ENCODE data around the gene WDFY3.
"Not testable (repeated sequence)": the region's sequence is repeated elsewhere in the genome, so short reads cannot be mapped to it uniquely, and the experiment has no call there.

Gene WDFY3

GRCh38 chr4:84672177-84672576, 294.3 kb downstream of the WDFY3 start:
- no peak for DNase-seq (ENCODE audit: low read depth)

DNA sequence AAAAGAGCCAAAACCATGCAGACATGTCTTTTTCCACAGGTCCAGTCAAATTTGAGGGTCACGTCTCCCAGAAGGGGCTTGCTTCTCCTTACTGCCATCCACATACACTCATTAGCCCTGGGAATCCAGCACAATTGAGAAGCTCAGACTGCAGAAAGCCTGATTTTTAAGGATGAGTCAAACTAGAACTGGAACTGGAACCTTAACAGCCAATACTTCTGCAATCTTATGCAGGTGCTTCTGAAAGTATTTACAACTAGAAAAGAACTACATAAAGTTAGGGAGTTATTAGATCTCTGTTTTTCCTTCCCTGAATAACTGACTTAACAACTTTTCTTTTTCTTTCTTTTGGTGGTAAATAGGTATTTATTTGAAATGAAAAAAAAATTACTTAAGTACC, 297.3 kb downstream of the WDFY3 start:
- DNase-seq (ENCODE audit: low read depth) = no peak

DNA sequence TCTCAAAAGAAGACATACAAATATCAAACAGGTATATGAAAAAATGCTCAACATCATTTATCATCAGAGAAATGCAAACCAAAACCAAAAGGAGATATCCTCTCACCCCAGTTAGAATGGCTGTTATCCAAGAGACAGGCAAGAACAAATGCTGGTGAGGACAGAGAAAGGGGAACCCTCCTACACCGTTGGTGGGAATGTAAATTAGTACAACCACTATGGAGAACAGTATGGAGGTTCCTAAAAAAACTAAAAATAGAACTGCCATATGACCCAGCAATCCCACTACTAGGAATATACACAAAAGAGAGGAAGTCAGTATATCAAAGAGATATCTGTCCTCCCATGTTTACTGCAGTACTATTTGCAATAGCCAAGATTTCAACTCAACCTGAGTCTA, 300.1 kb downstream of the WDFY3 start:
- DNase-seq (ENCODE audit: low read depth) = no peak

- not testable (repeated sequence) for DNase-seq (ENCODE audit: low read depth)
Observed at GRCh38 chr4:84664767-84665166, 301.7 kb downstream of the WDFY3 start.

DNA sequence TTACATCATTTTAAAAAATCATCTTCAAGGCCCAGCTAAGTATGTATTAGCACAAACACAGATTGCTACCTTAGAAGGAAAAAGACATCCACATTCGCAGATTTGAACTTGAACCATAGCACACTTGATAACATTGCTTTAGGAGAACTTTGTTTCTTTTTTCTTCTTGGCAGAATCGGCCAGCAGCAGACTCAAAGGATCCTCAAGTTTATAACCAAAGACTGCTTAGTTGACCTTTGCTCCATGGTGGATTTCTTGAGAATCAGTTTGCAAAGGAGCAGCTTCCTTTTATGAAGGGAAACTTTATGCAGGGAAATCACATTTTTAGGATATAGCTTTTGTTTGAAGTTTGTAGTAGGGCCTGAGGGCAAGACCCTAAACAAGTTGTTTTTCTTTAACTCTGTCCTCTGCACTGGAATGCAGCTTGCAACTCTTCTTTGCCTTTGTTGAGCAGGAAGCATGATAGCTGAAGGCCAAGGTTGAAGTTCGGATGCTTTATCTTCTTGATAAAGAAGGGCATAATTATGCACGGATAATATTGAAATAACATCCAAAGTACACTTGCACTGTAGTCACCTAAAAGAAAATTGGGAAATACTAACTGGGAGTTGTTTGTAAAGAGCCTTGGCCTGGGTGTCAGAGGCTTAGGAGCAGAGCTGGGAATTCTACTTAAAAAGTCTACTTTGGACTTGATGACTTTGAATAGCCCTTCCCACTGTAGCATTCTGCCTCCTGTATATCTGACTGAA, 305.1 kb downstream of the WDFY3 start:
- DNase-seq (ENCODE audit: low read depth) = no peak

DNA sequence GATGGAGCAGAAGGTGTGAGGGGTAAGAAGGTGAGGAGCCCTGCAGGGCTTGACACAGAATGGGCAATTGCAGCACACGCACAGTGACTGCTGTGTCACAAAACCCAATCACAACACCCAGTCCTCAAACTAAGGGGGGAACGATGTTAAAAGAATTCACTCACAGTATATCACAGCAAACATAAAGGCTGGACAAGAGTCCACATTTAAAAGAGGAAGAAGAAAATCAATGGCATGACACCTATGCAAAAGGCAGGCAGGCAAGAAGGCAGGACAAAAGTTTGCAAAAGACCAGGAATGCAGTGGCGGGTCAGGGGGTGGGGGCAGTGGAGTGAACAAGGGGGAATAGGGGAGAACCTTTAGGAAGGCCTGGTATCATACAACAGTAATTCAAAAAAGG, 305.9 kb downstream of the WDFY3 start:
- DNase-seq (ENCODE audit: low read depth) = no peak

DNA sequence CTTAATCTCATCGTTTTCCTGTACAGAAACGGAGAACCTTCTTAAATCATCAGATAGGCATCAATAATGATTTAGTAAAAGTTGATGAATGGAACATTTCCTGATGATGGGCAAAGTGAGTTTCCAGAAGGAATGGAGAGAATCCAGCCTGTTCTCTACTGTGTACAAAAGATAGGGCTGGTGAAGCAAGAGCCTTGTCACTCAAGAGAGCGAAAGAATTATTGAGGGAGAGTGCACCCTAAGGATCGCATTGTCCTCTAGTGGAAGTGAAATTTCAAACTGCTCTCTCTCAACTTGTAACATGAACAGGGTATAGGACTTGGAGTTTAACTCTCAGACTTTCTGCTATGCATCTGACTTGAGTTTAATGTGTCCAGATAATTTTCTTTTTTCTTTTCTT, 314.0 kb downstream of the WDFY3 start:
- no peak for DNase-seq (ENCODE audit: low read depth)

DNA sequence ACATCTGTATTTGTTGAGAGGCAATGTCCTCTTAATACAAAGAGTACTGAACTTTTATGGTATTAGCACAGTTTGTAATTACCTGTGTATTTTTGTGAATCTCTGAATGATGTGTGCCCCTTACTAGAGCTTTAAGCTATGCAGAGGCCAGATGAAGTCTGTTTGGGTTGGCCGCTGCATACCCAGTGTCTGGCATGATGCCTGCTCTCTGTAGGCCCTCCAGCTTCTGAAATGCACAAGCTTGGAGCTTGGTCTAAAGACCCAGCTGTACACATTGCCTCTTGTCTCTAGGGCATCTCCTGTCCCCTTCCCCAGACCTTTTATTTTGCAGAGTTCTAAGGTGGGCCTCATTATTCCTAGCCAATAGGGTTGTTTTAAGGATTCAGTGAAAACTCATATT, 315.0 kb downstream of the WDFY3 start:
- no peak for DNase-seq (ENCODE audit: low read depth)

DNA sequence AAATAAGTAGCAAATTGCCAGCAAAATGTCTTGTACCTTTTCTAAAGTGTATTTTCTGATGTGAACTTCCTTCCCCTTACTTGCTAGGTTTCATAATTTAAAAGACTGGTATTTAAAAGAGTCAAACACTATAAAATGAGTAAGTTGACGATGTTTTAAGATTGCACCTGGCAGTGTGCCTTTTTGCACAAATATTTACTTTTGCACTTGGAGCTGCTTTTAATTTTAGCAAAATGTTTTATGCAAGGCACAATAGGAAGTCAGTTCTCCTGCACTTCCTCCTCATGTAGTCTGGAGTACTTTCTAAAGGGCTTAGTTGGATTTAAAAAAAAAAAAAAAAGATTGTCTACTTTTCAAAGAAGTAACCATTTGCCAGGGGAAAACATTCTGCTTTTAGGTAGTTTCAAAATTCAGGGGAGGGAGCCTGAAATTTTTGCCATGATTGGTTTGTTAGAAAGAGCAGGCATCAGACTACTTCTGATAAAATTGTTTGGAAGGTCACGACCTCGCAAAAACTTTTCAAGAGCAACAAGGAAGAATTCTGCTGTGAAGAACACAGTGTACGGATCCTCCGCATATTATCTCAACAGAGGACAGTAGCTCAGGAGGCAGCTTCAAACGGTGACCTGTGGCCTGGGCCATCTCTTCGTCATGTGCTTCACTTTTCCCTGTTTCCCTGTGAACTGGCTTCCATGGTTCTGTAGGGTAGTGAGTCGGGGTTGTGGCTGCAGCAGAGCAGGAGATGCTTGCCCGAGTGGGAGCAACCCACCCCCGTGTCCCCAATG, 317.4 kb downstream of the WDFY3 start:
- no peak for DNase-seq (ENCODE audit: low read depth)

- no peak for DNase-seq (ENCODE audit: low read depth)
Observed at GRCh38 chr4:84648178-84648577, 318.3 kb downstream of the WDFY3 start.

GRCh38 chr4:84647312-84647884, 319.1 kb downstream of the WDFY3 start:
- DNase-seq (ENCODE audit: low read depth) = no peak

- DNase-seq (ENCODE audit: low read depth) = no peak
Observed at GRCh38 chr4:84644087-84644486, 322.4 kb downstream of the WDFY3 start.

- DNase-seq (ENCODE audit: low read depth) = no peak
Observed at GRCh38 chr4:84639145-84639544, 327.3 kb downstream of the WDFY3 start.

DNA sequence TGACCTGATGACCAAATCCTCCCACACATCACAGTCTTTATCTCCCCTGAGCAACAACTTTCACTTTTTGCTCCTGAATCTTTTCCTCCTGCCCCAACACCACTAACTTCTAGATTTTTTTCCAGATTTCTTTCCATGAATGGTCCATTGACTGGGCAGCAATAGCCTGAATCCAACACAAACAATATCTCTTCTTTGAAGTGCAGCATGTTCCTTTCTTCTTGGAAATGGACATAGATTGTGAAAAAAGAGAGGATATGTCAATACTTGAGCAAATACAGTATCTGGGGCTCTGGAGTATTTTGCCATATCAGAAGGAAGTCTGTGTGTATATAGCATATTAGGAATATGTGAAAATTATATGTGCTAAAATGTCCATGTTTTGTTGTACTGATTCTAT, 328.4 kb downstream of the WDFY3 start:
- DNase-seq (ENCODE audit: low read depth) = no peak

DNA sequence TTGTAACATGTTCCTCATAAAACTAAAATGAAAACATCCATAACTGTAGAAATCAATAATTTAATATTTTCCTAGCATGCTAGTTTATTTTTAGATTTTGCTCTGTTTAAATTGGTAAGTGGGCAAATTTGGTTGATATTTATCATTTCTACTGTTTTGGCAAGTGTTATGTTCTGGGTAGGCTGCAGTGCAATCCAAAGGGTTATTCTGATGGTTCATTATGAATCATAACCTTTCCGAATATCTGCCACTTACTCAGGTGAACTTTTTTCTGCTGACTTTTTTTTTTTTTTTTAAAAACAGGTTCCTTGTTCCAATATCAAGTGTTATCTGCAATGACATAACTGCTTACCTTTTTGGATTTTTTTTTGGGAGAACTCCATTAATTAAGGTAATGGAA, 331.5 kb downstream of the WDFY3 start:
- no peak for DNase-seq (ENCODE audit: low read depth)

- DNase-seq (ENCODE audit: low read depth) = no peak
Observed at GRCh38 chr4:84632092-84632491, 334.4 kb downstream of the WDFY3 start.

DNA sequence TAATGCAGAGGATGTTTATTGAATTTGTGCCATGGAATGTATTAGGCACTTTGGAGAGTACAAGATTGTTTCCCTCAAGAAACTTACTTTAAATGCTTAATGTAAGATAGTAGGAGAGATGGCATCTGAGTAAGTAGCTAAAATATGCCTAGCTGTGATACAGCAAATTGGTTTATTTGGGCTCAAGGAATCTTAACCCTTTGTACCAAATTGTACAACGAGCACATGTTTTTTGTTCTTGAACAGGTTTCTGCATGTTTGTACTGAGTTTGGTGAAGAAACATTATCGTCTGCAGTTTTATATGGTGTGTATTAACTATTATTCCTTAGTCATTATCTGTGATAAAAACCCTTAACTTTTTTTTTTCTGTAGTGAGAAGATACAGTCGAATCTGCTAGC, 334.9 kb downstream of the WDFY3 start:
- no peak for DNase-seq (ENCODE audit: low read depth)

DNA sequence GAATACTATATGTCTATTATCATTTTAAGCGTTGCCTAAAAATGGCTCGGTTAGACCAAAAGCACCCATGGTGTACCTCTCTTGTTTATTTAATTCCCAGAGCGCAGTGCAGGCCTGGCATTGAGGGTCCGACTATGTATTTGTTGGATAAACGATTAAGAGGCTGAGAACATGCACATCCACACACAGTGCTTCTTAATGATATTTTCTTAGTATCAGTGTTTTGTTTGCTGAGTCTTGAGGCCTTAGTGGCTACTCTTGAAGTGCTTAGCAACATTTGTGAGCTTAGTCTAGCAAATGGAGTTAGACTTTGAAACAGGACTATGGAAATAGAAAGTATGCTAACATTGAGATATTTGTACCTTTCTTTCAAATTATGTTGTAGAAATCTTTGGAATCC, 339.8 kb downstream of the WDFY3 start:
- no peak for DNase-seq (ENCODE audit: low read depth)

- DNase-seq (ENCODE audit: low read depth) = no peak
Observed at GRCh38 chr4:84623661-84624060, 342.8 kb downstream of the WDFY3 start.

DNA sequence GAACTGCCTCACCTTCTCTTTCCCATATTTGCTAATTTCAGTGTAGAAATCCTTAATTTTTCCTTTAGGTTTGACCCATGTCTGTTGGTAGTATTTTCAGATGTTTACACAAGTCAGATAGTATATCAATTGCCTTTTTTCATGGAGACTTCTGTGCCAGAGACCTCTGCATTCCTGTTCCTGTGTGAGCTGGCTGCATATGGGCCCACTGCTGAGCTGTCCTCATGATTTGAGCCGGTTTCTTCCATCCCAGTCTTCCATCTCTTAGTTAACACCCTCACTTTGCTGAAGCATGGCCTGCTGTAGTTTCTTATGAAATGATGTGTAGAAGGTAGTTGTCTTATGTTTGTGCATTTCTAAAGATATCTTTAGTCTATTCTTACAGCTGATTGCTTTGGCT, 343.5 kb downstream of the WDFY3 start:
- no peak for DNase-seq (ENCODE audit: low read depth)

Data from stimulated activated CD8-positive, alpha-beta memory T cell treated with anti-CD3 and anti-CD28 coated beads, Interleukin-12 subunit alpha, Interleukin-12 subunit beta, amount 100 ng/mL, for 1 hour (primary cell).